Stimulated activated CD8-positive, alpha-beta memory T cell treated with anti-CD3 and anti-CD28 coated beads, Interleukin-4, amount 100 ng/mL, for 24 hours (primary cell): Measurements from ENCODE around the gene TFF1.

Source experiments
- DNase-seq: peaks from one replicate; pipeline ENCODE4 v3.0.0-alpha.2; 2020; ENCODE audit warnings: low read depth

The TFF1 gene

DNA sequence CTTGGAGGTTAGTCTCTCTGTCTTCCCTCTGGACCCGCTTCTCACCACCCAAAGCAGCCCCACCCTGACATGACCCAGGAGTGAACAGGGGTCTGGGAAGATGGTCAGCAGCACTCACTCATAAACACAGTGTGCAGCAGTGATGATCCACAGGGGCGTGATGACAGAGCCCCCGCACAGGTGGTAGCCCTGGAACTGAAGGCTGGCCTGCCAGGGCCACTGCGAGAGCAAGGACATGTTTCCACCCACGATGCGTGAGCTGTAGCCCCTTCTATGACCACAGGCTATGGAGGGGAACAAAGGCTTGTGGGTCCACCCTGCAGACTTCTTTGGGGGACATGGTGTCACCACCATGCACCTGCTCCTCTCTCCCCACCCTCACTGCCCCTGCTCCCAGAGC lies 16.6 kb upstream of the TFF1 start:
- no peak for DNase-seq

DNA sequence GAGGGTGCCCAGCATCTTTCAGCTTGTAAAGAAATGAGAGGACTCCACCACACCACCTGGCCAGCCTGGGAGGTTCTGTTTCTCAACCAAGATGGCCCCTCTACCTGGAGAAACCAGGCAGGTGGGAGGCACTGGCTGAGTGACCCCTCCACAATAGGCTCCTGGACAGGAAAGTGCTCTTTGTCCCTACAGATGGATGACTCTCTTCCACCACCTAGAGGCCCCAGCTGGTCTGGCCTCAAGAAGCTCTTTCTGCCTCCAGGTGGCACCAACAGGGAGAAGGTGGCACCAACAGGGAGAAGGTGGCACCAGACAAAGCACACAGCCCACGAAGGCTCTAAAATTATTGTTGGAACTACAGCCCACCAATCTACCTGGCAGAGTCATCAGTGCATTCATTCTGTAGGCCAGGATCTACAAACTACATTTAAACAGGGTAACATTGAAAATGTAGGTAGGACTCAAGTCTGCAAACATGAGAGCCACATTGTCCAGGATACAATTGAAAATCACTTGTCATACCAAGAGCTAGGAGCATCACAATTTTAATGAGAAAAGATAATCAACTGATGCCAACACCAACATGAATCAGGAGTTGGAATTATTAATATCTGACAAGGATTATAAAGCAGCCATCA lies 15.1 kb upstream of the TFF1 start:
- no peak for DNase-seq

DNA sequence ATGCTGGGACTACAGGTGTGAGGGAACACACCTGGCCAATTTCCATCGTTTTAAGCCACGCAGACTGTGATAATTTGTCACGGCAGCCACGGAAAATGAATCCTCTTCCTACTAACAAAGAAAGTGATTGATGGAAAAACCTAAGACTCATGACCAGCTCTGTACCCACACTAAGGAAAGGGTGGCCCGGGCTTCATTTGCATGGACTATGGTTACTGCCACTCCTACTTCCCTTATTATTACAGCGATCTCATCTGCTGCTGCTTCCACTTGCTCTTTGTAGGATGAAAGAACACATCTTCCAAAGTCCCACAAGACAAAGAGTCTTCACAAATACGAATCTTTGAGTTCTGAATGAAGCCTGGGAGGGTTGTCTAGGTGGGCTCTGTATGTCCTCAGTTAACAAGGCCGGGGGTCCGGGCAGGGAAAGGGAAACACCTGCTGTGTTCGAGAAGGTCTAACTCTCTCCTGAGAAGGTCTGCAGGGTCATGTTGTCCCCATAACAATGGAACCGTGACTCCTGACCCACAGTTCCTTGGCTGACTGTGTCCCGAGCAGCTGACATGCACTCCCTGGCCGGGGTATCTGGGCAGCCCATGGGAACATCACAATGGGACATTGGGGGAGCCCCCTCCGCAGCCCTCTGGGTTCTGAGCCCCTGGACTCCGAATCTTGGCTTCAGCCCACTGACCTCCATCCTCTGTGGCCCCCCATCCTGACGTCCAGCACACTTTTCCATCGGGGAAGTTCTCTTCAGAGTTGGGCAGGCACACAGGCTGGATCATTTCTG lies 13.3 kb upstream of the TFF1 start:
- DNase-seq: no peak

DNA sequence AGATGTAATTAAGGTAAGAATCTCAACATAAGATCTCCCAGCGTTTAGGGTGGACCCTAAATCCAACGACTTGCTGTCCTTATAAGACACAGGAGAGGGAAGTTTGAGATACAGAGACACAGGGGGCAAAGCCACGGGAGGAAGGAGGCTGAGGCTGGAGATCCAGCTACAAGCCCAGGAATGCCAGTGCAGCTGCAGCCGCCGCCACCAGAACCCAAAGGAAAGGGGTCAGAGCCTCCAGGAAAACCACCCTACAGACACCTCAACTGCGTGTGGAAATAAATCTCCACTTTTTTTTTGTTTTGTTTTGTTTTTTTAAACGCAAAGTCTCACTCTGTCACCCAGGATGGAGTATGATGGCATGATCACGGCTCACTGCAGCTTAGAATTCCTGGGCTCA lies 12.1 kb upstream of the TFF1 start:
- no peak for DNase-seq

DNA sequence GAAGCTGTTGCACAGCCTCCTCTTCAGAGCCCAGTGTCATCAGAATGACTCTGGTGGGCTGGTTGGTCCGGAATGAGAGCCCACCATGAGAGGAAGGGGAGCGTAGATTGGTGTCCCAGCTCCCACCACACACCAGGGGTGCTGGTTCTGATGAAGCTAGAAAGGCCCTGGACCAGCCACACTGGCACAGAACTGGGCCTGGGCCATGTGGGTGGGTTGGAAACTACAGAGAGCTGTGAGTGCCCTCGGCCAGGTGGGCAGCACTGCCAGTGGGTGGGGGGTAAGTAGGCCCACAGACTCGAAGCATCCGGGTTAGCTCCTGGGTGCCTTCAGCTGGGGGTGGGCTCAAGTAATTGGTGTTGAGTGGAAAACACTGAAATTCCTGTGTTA lies 11.6 kb upstream of the TFF1 start:
- DNase-seq: no peak

DNA sequence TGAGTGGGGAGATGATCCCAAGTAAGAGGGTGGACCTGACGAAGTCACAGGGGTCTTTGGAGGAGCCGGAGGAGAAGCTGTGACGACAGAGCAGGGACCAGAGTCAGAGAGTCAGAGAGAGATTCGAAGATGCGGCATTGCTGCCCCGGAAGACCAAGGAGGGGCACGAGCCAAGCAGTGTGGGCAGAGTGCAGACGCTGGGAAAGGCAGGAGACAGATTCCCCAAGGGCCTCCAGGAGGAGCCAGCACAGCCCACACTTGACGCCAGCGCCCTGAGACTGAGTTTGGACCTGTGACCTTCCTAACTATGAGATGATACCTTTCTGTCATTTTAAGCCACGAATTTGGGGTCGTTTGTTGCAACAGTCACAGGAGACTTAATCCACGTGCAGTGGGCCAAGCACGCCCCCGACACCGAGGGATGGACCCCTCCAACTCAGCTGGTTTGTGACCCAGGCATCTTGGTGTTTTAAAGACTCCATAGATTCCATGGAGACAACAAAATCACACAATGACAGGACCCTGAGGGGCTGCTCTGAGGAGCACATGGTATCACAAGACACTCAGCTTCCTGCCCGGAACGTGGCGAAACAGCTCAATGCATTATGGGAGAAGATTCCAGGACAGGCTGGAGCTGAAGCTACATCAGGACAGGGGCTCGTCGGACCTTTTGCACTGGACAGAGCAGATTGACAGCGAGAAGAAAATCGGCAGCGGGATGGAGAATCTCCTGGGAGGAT lies 11.0 kb upstream of the TFF1 start:
- no peak for DNase-seq

DNA sequence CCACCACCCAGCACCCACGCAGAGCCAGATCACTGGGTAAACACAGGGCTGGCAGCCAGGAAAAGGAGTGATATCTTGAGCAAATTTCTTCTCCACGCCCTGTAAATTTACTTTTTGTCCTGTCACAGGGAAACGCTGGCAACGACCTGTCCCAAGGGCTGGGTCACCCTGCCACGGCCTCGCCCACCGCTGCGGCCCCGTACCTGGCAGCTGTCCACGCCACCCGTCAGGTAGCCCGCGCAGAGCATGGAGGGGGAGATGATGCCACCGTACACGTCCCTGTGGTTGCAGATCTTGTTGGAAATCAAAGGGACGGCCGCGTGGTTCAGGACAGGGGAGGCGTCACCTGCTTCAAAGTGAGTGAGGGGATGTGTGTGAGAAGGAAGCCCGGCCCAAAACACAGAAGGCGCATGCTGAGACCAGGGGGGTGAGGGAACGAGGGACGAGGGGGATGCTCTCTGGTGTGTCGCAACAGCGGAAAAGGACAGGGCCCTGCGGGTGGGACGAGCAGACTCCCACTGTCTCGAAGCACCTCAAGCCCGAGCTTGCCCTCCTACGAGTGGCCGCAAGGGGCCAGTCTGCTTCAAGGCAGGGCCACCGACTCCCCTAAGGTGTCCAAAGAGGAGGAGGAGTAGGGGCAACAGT lies 10.1 kb upstream of the TFF1 start:
- no peak for DNase-seq

DNA sequence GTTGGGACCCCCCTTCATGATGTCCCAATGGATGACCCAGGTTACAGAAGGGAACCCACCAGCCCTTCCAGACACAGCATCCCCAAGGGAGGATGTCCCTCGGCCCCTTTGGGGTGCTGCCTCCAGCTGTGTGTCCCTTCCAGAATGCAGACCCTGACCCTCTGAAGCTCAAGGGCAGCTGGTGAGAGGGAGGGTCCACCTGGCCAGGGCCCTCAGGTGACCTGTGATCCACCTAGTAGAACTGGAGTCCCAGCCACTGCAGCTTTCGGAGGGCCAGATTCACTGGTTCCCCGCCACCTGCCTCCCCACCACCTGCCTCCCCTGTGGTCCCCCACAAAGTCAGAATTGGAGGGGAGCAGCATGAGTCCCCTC lies 9.6 kb upstream of the TFF1 start:
- no peak for DNase-seq

DNA sequence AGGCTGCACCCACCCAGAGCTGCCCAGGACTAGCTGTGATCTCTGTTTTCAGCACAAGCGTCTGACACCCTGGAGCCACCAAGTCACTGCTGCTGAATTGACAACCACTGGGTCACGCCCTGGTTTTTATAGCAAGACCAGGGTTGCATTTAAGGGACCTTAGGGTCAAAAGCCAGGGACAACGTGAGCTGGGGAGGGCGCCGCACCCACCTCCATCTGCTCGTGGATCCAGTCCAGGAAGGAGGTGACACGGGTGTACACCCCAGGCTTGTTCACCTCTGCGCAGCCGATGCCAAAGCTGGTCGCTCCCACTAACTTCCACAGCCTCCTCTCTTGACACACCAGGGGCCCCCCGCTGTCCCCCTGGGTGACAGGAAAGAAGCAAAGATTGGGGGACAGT lies 9.2 kb upstream of the TFF1 start:
- DNase-seq: no peak

DNA sequence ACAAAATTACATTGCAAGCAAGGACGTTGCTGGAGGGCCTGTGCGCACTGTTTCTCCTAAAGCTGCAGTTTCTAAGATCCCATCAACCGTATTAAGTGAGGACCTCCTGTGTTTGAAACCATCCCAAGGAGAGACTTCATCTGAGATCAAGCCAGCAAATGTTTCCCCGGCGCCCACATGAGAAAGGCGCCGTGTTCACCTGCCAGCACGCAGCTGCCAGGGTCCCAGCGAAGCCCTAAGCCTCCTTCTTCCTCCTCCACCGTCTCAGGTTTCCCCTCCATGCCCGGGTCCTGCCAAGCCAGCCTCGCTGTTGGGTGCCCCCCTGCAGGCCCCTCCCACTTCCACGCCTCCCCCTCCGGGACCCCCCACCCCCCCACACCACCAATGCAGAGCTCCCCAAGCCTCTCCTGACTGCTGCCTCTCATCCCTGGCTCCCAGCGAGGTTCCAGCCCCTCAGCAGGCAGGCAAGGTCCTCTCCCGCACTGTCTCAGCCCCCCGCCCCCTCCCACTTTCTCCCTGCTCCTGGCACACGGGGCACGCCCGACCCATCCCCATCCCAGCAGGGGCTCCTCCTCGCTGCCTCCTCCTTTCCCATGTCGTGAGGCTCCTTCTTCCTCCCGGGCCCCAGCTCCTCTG lies 8.6 kb upstream of the TFF1 start:
- no peak for DNase-seq

DNA sequence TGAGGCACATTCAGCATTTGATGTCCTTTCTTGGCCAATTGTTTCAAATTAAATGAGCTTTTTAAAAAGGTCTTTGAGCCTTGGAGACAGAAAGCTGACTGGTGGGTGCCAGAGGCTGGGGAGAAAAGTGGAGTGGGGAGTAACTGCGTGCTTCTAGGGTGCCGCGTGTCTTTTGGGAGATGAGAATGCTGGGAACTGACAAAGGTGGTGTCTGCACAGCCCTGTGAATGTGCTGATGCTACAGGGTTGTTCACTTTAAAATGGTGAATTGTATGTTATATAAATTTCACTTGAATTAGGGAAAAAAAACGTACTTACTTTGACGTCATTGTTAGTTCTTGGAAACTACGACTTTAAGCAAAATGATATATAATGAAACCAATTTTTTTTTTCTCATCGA lies 8.1 kb upstream of the TFF1 start:
- no peak for DNase-seq

DNA sequence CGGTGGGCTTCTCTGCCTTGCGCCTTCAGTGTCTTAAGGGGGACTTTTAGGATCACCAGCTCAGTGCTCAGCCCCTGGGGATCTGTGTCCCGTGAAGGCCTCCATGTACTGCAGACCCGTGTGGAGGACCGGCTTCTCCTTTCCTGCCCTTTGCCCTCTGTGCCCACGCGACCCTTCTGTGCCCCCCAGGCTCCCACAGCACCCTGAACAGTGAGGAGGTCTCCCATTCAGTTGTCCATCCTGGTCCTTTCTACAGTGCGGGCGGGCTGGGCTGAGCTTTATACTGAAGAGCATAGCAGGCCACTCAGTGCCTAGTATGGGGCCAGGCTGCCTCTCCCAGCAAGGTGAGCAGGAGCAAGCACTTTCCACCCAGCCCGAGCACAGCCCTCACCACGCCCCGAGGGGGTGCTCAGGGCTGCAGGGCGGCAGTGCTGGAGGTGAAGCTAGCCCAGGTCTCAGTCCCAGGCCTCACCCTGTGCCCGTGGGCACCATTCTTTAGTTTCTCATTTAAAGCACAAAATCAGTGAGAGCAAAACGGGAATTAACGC lies 7.6 kb upstream of the TFF1 start:
- no peak for DNase-seq

DNA sequence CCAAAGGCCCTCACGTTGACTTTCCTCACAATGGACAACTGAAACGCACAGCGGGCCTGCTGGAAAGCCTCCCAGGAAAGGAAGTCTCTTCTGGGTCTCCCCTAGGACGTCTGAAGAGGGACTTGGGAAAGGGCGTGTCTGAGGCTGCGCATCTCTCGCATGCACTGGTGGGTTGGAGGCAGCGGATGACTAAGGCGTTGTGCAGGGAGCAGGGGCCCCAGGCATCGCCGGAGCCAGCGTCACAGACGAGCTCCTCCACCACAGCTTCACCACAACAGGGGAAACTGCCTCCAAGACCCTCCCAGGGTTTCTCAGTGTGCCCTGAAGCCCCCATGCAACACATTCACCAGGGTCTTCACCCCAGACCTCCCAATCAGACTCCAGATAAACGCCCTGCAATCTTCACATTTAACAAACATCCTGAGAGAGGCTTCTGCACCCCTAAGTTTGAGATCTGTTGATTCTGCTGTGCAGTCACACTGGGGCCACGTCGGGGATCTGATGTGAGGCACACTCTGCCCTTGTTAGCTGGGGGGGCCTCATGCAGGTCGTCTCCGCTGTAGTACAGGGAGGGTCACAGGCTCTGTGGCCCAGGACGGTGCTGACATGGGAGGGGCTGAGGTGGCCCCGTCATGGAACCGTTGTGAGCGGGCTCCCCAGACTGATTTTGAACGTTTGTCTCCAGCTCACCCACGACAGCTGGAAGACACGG lies 7.0 kb upstream of the TFF1 start:
- DNase-seq: peak; percentile 38

DNA sequence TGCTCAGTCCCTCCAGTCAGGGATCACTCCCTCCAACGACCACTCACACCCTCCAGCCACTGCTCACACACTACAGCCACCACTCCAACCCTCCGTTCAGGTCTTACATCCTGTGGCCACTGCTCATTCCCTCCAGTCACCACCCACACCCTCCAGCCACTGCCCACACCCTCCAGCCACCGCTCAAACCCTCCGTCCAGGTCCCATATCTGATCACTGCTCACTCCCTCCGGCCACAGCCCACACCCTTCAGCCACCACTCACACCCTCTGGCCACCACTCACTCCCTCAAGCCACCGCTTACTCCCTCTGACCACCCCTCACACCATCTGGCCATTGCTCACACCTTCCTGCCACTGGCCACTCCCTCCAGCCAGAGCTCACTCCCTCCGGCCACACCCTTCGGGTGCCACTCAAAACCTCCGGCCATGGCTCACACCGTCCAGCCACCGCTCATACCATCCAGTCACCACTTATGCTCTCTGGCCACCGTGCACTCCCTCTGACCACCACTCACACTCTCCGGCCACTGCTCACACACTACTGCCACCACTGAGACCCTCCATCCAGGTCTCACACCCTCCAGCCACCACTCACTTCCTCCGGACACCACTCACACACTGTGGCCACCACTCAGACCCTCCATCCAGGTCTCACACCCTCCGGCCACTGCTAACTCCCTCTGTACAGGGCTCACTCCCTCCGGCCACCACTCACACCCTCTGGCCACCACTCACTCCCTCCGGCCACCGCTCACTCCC lies 4.7 kb upstream of the TFF1 start:
- no peak for DNase-seq

DNA sequence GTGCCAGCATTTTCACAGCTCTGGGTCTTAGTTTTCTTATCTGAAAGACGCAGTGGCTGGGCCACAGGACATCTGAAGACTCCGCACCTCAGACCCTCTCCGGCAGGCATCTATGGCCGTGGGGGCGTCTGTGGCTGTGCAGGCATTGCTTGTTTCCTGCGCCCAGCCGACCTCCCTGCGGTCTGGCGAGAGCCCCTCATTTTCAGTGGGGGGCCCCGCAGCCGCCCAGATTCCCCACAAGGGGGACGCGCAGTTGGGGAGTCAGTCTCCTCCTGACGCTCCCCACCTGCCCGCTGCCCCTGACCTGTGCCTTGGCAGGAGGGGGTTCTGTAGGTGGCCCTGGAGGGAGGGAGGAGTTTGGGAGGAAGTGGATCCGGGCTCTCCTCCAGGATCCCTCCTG lies 3.5 kb upstream of the TFF1 start:
- DNase-seq: no peak

DNA sequence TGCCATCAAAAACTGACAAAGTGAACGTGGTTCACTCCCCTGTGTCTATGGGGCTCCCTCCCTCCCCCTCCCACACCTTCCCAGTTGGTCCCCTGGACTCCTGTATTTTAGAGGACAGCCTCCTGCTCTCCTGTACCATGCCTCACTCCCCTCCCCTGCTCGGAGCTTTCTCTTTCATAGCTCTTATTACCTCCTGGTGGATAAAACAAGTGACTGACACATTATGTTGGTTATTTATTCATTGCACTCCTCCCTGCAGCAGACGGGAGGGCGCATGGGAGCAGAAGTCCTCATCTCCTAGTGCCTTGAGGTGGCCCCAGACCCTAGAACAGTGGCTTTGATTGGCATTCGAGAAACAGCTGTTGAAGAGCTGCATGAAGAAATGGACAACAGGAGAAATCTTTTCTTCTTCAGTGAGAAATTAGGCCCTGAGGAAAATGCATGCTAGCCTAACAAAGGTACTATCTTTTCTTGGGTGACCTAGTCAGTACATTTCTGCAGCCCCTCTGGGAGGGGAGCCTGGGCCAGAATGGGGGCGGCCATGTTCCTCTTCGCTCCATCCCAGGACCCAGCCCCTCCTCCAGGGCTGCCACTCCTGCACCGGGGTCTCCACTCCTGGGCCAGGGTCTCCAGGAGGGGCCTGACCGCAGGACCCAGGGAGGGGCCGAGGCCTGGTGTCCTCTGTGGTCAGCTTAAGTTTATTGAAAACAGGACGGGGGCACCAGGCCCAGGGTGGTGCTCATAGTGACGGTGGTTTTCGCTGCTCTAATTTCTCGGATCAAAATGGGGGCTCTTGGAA lies 1.2 kb upstream of the TFF1 start:
- no peak for DNase-seq

DNA sequence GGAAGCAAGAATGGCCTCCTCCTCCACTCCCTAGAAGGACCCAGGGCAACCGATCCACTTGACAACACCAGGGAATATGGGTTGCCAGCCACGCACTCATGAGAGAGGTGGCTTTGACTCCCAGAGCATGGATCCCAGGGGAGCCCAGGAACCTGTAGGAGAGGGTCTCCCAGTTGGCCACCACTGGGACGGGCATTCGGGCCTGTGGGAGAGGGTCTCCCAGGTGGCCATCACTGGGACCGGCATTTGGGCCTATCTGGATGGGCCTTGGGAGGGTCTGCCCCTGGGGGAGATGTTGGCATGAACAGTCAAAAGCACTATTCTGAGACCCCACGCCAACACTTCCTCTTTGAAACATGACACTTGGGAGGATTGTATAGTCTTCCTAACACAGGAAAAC lies 565 bp downstream of the TFF1 start:
- DNase-seq: no peak

DNA sequence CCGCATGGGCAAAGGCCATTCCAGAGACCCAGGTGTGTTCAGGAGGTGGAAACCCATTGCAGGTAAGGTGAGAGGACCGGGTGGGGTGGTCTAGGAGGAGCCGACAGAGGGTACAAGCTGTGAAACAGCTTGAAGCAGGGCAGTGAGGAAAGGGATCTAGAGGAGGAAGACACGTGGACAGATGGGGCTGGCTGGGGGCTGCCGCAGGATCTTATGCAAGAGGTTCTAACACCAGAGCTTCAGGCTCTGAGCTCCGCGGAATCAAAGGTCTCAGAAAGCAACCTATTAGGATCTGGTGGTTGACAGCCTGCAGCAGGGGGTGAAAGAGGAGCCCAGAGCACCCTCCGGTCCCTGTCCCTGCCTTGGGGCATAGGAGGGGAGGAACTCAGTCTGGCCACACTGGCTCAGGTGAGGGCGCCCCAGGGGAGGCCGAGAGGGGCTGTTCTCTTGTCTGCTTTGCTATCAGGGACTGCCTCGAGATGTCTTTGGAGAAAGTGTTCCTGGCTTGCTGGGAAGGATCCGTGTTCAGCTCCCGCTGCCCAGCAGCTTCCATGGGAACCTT lies 1.9 kb downstream of the TFF1 start:
- no peak for DNase-seq

DNA sequence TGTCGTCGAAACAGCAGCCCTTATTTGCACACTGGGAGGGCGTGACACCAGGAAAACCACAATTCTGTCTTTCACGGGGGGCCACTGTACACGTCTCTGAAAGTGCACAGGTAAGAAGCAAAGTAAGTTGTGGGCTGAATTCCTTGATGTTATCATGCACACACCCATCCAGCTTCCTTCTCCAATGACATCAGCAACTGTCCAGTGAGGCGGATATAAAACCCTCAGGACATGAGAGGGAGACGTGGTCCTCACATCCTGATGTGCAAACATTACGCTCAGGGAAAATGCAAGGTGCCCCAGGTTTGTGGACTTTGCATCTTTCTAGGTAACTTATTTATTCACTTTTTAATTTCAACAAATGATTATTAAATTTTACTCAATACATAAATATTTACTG lies 3.0 kb downstream of the TFF1 start:
- DNase-seq: no peak

DNA sequence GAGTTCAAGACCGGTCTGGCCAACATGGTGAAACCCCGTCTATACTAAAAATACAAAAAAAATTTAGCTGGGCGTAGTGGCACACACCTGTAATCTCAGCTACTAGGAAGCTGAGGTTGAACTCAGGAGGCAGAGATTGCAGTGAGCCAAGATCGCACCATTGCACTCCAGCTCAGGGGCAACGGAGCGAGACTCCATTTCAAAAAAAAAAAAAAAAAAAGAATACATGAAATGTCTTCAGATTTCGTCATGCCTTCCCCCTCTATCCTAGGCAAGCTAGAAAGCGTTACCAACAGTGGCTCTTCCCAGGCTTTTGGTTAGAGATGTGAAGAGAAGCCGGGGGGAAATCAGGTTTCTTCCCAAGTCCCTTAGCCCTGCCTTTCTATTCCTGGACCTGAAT lies 3.6 kb downstream of the TFF1 start:
- no peak for DNase-seq
